Endothelial cell of umbilical vein (primary cell): ENCODE data around the gene EIF4E1B. TPM values are rescaled to one million over a fixed set of nuclear protein-coding genes. Genes with fewer than 3 reads are reported as not detected.
"Not testable (repeated sequence)": the region's sequence is repeated elsewhere in the genome, so short reads cannot be mapped to it uniquely, and the experiment has no call there.

Experiments used
- BruUV-seq: library from RNA; stranded (reverse); fragments of 400-500 nt; replicated peaks from 2 replicates; lab custom pipeline; 2021; lab: Mats Ljungman, UMichigan
- CTCF ChIA-PET: fragments of 300-600, 350-600 bp; sonication (Branson Sonifier 250); formaldehyde crosslinking; loops from one replicate; lab custom pipeline; 2021; ENCODE audit warnings: antibody characterized with exemption, inconsistent platforms; lab: Charles Lee
- POLR2A ChIA-PET: fragments of 300-600, 350-600 bp; sonication (Branson Sonifier 250); formaldehyde crosslinking; loops from one replicate; lab custom pipeline; 2021; ENCODE audit warnings: antibody characterized with exemption, inconsistent platforms; lab: Charles Lee
- DNase-seq: peaks from one replicate; pipeline ENCODE4 v3.0.0-alpha.2; 2011; ENCODE audit warnings: low read depth, low spot score
- FAIRE-seq: peaks from 2 replicates; lab custom pipeline; 2011; peaks lifted over from hg19 to GRCh38; lab: Jason Lieb, UNC
- H2AFZ ChIP-seq: 2 replicates; pipeline ENCODE4 v1.6.0; 2012; ENCODE audit warnings: low read depth, low read length, control low read depth, inconsistent platforms
- H3K27ac ChIP-seq: 2 replicates; pipeline ENCODE4 v1.5.1; 2011; ENCODE audit warnings: low read depth, mild to moderate bottlenecking, control low read depth, low read length, moderate library complexity; ENCODE audit not compliant: insufficient read depth
- H3K27me3 ChIP-seq, 2 experiments: 2 replicates each; pipeline versions ENCODE4 v1.6.0 to v1.6.1; 2011; ENCODE audit warnings: low read length in 2 of 2, mixed read lengths in 1 of 2; ENCODE audit not compliant: control insufficient read depth in 2 of 2, insufficient read depth in 2 of 2
- H3K36me3 ChIP-seq, 2 experiments: 2 replicates in 1 of 2; 3 replicates in 1 of 2; pipeline ENCODE4 v1.5.1; 2011; ENCODE audit warnings: low read length in 2 of 2, mild to moderate bottlenecking in 1 of 2, moderate library complexity in 1 of 2; ENCODE audit not compliant: control insufficient read depth in 2 of 2, insufficient read depth in 2 of 2; ENCODE audit errors: extremely low read depth in 1 of 2
- H3K4me1 ChIP-seq: 3 replicates; pipeline ENCODE4 v1.5.1; 2011; ENCODE audit warnings: mild to moderate bottlenecking, low read length; ENCODE audit not compliant: control insufficient read depth, insufficient read depth; ENCODE audit errors: extremely low read depth
- H3K4me2 ChIP-seq: 2 replicates; pipeline ENCODE4 v1.6.1; 2011; ENCODE audit warnings: low read length, control low read depth, mixed read lengths; ENCODE audit not compliant: insufficient read depth
- H3K4me3 ChIP-seq, 3 experiments: fragments of 200-600 bp in 1 of 3; sonication (generic), shearing (Covaris generic) in 1 of 3; replicated peaks in 1 of 3; 2 replicates each; pipeline ENCODE4 v1.5.1; 2011 to 2016; ENCODE audit warnings: control low read depth in 3 of 3, low read length in 3 of 3, mild to moderate bottlenecking in 2 of 3, inconsistent platforms in 1 of 3, low read depth in 1 of 3, moderate library complexity in 1 of 3; ENCODE audit not compliant: insufficient read depth in 1 of 3
- H3K79me2 ChIP-seq: 2 replicates; pipeline ENCODE4 v1.6.0; 2012; ENCODE audit warnings: low read length, inconsistent platforms; ENCODE audit not compliant: control insufficient read depth, insufficient read depth
- H3K9ac ChIP-seq: replicated peaks from 2 replicates; pipeline ENCODE3; 2011; ENCODE audit warnings: low read length, control low read depth; ENCODE audit not compliant: insufficient read depth; ENCODE audit errors: extremely low read depth
- H3K9me1 ChIP-seq: replicated peaks from 3 replicates; pipeline ENCODE4 v1.6.0; 2011; ENCODE audit warnings: mild to moderate bottlenecking, low read length; ENCODE audit not compliant: control insufficient read depth, insufficient read depth; ENCODE audit errors: extremely low read depth
- H3K9me3 ChIP-seq: replicated peaks from 2 replicates; pipeline ENCODE4 v1.5.1; 2012; ENCODE audit warnings: low read length, inconsistent platforms; ENCODE audit not compliant: control insufficient read depth, insufficient read depth
- H4K20me1 ChIP-seq: replicated peaks from 2 replicates; pipeline ENCODE3; 2011; ENCODE audit warnings: mild to moderate bottlenecking, low read length; ENCODE audit not compliant: control insufficient read depth, insufficient read depth; ENCODE audit errors: extremely low read depth
- EZH2 ChIP-seq: IDR thresholded peaks from 2 replicates; pipeline ENCODE4 v1.6.1; 2012; ENCODE audit warnings: borderline replicate concordance, low read depth, mild to moderate bottlenecking, moderate library complexity, low read length, inconsistent platforms; ENCODE audit not compliant: severe bottlenecking
- JUN ChIP-seq: IDR thresholded peaks from 2 replicates; pipeline ENCODE4 v1.6.1; 2011; ENCODE audit warnings: borderline replicate concordance, low read depth; ENCODE audit not compliant: insufficient read length, insufficient read depth
- MAX ChIP-seq: IDR thresholded peaks from 2 replicates; pipeline ENCODE4 v1.6.1; 2011; ENCODE audit not compliant: insufficient read depth, insufficient read length
- dilution Hi-C: fragments of 300-500 bp; cut with MboI; formaldehyde crosslinking; loops from one replicate; pipeline ENCODE4 v1.15.0; 2019; ENCODE audit warnings: low sequenced_read_pairs; ENCODE audit not compliant: extremely low pct_ligation_motif_present
- intact Hi-C: fragments of 100-400 bp; cut with micrococcal nuclease; formaldehyde crosslinking; loops from one replicate; pipeline ENCODE4 v1.10.0; 2022
- polyA plus RNA-seq, 4 experiments: library from polyadenylated mRNA; depleted of rRNA in 3 of 4; stranded (reverse) in 3 of 4; unstranded in 1 of 4; fragments of >200 nt; gene quantifications; 2 replicates each; pipeline versions ENCODE4 v1.2.1 to v1.2.3, GENCODE V29; 2011 to 2012; ENCODE audit warnings: missing spikeins in 1 of 4
- total RNA-seq: library from RNA; stranded (reverse); gene quantifications from 2 replicates; pipeline ENCODE4 v1.2.3, GENCODE V29; 2021

Gene EIF4E1B
- total and polyA plus RNA-seq, 2 donors (not counting 3 experiments of a cell fraction or from before 2014, with no cell fraction given) = not detected

- FAIRE-seq (no peak), DNase-seq (no peak)
- Histone ChIP-seq H3K4me1 (no peaks in the 10 kb centered on the region), H2AFZ (no peak overlapping the region), H4K20me1 (no peaks in the 10 kb centered on the region), H3K36me3 (no peaks in the 10 kb centered on the region), H3K4me3 (no peak overlapping the region), H3K79me2 (no peaks in the 10 kb centered on the region), H3K9me3 (no peaks in the 10 kb centered on the region), H3K27me3 (no peaks in the 10 kb centered on the region), H3K27ac (no peak overlapping the region), H3K9ac (no peak overlapping the region), H3K9me1 (no peaks in the 10 kb centered on the region), H3K4me2 (no peak overlapping the region)
- TF ChIP-seq JUN (no peak), MAX (no peak), EZH2 (no peak)
- intact Hi-C loops = loop anchor here (1.0 to 2.0 kb wide), 2 partner anchors 21 to 181 kb away; partner anchors contain the start of gene CLTB
- POLR2A ChIA-PET = no interaction called here
- dilution Hi-C loops = no loop called here
- CTCF ChIA-PET = interaction anchor here (0.9 to 2.5 kb wide), 7 partner anchors 8 to 868 kb away, joined by 3 to 10 read pairs (median 5); no protein-coding TSS in a partner anchor
- BruUV-seq = no TSS peak
These were observed 32.8 kb upstream of the EIF4E1B start for GRCh38 chr5:176597417-176598389.

GRCh38 chr5:176599749-176600430, 30.6 kb upstream of the EIF4E1B start:
- FAIRE-seq, H3K79me2 ChIP-seq, intact Hi-C loops: not testable (repeated sequence)

More at GRCh38 chr5:176599749-176600430, 30.6 kb upstream of the EIF4E1B start:
- CTCF ChIA-PET = interaction anchor here (1.0 kb wide), 1 partner anchor 9 kb away, joined by 4 read pairs; no protein-coding TSS in a partner anchor
- H3K9me3 ChIP-seq, H3K36me3 ChIP-seq, BruUV-seq, H2AFZ ChIP-seq, H3K27me3 ChIP-seq, H3K4me3 ChIP-seq, H3K9ac ChIP-seq, H3K9me1 ChIP-seq, DNase-seq, H3K4me2 ChIP-seq, H3K27ac ChIP-seq, H4K20me1 ChIP-seq, POLR2A ChIA-PET, H3K4me1 ChIP-seq, dilution Hi-C loops: not testable (repeated sequence)
